K562 (cell line): ENCODE measurements around the gene ZIC2. TPM values are rescaled to one million over a fixed set of nuclear protein-coding genes. Genes with fewer than 3 reads are reported as not detected.

ENCODE experiments used
- MAZ ChIP-seq, 2 experiments: fragments of 450-650 bp in 1 of 2; sonication (generic) in 1 of 2; formaldehyde crosslinking; IDR thresholded peaks in 1 of 2; conservative IDR thresholded peaks in 1 of 2; 2 replicates each; pipeline versions ENCODE4 v1.4.0 to v1.5.0; 2020; ENCODE audit warnings: mild to moderate bottlenecking in 1 of 2, missing genetic modification reagents in 1 of 2
- SIRT6 ChIP-seq: IDR thresholded peaks from one replicate; pipeline ENCODE4 v1.6.1; 2012; ENCODE audit warnings: low read depth, mild to moderate bottlenecking, control low read depth, inconsistent platforms, low read length, moderate library complexity
- TSC22D4 ChIP-seq: fragments of 450-650 bp; IDR thresholded peaks from 2 replicates; pipeline ENCODE4 v1.6.1; 2016; ENCODE audit warnings: missing genetic modification characterization, missing biosample characterization, control low read depth
- ZNF436 ChIP-seq: fragments of 250-450, 450-650 bp; sonication (Bioruptor Pico); formaldehyde crosslinking; IDR thresholded peaks from 2 replicates; pipeline ENCODE4 v1.7.0; 2020; ENCODE audit warnings: mild to moderate bottlenecking
- polyA plus RNA-seq, 8 experiments: library from polyadenylated mRNA; depleted of rRNA in 4 of 8; stranded (reverse) in 5 of 8; unstranded in 3 of 8; fragments of >200 nt; fragmentation: Nextera tagmentation in 2 of 8; fragmentation: Illumina TruSeq in 1 of 8; extraction: Ambion mirVana in 2 of 8; extraction: Trizol in 1 of 8; gene quantifications; 2 replicates each; pipeline versions ENCODE4 v1.2.1 to v1.2.3, GENCODE V29; 2011 to 2014; ENCODE audit warnings: inconsistent platforms in 1 of 8, missing spikeins in 1 of 8
- total RNA-seq, 7 experiments: library from RNA; depleted of rRNA in 6 of 7; stranded (reverse); fragments of >200 nt in 6 of 7; fragmentation: Illumina TruSeq in 2 of 7; extraction: Trizol in 2 of 7; gene quantifications; 2 replicates each; pipeline versions ENCODE4 v1.2.1 to v1.2.3, GENCODE V29; 2011 to 2021; ENCODE audit warnings: low replicate concordance in 1 of 7
- TF ChIP-seq, protein P1 (sequence below): fragments of 200-600 bp; sonication (generic); IDR thresholded peaks from one replicate; pipeline ENCODE4 v1.6.1; 2012; ENCODE audit warnings: mild to moderate bottlenecking, low read depth, low read length, inconsistent platforms
- TF ChIP-seq, protein P2 (sequence below): fragments of 250-450 bp; sonication (Bioruptor Pico); IDR thresholded peaks from 2 replicates; pipeline ENCODE4 v1.4.0; 2020; ENCODE audit warnings: mild to moderate bottlenecking, moderate library complexity
- TF ChIP-seq, protein P3 (sequence below): fragments of 450-650 bp; IDR thresholded peaks from 2 replicates; pipeline ENCODE4 v1.6.1; 2016; ENCODE audit warnings: missing biosample characterization, missing genetic modification characterization

The ZIC2 gene
- total and polyA plus RNA-seq, 9 of the 15 experiments (the other 6 are each of a cell fraction or from before 2014, with no cell fraction given), result 1.8 to 18.0 (median 4.5) TPM

DNA sequence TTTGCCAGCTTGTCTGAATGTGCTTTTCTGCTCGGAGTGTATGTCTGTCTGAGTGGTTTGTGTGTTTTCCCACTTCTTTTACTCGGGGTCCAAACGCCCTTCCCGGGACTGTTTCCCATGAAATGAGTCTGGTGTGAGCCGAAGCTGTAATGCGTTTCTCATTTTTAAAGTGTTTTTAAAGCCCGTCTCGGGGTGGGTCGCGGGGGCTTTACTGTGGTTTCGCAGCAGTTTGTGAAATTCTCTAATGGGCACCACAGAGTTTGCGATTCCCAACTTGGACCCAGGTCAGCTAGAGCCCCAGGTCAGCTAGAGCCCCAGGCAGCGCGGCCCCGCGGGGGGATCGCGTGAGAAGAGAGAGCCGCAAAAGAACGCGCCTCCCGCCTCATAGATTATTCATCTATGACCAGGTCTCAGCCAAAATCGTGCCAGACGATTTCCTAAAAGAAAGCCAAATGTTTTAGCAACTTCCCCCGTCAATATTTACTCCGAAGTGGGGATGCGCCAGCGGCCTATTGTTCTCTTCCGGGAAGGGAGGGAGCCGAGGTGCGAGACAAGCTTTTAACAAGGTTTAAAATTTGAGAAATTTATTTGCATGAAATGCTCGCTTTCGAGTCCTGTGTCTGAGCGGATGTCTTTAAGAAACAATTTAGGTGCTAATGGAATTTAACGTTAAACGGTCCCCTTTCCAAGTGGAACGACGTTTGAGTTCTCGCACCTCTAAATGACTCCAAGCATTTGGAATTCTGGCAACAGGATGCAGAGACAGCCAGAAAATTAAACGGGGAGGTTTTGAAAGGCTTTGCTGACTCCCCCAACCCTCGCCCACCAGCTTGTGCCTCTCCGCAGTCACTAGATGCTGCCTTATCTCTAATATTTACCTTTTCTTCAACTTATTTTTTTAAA is 2.2 kb downstream of the ZIC2 start (continued):
- TF ChIP-seq ZNF436 (CRISPR knock-in tag) (no peak), MAZ (CRISPR knock-in tag; conservative IDR thresholded peaks at IDR 0.05 in 1 of 2, IDR thresholded peaks at IDR 0.05 in 1 of 2) (no peak), TSC22D4 (tag) (no peak), SIRT6 (no peak)
- TF ChIP-seq, protein P1, sequence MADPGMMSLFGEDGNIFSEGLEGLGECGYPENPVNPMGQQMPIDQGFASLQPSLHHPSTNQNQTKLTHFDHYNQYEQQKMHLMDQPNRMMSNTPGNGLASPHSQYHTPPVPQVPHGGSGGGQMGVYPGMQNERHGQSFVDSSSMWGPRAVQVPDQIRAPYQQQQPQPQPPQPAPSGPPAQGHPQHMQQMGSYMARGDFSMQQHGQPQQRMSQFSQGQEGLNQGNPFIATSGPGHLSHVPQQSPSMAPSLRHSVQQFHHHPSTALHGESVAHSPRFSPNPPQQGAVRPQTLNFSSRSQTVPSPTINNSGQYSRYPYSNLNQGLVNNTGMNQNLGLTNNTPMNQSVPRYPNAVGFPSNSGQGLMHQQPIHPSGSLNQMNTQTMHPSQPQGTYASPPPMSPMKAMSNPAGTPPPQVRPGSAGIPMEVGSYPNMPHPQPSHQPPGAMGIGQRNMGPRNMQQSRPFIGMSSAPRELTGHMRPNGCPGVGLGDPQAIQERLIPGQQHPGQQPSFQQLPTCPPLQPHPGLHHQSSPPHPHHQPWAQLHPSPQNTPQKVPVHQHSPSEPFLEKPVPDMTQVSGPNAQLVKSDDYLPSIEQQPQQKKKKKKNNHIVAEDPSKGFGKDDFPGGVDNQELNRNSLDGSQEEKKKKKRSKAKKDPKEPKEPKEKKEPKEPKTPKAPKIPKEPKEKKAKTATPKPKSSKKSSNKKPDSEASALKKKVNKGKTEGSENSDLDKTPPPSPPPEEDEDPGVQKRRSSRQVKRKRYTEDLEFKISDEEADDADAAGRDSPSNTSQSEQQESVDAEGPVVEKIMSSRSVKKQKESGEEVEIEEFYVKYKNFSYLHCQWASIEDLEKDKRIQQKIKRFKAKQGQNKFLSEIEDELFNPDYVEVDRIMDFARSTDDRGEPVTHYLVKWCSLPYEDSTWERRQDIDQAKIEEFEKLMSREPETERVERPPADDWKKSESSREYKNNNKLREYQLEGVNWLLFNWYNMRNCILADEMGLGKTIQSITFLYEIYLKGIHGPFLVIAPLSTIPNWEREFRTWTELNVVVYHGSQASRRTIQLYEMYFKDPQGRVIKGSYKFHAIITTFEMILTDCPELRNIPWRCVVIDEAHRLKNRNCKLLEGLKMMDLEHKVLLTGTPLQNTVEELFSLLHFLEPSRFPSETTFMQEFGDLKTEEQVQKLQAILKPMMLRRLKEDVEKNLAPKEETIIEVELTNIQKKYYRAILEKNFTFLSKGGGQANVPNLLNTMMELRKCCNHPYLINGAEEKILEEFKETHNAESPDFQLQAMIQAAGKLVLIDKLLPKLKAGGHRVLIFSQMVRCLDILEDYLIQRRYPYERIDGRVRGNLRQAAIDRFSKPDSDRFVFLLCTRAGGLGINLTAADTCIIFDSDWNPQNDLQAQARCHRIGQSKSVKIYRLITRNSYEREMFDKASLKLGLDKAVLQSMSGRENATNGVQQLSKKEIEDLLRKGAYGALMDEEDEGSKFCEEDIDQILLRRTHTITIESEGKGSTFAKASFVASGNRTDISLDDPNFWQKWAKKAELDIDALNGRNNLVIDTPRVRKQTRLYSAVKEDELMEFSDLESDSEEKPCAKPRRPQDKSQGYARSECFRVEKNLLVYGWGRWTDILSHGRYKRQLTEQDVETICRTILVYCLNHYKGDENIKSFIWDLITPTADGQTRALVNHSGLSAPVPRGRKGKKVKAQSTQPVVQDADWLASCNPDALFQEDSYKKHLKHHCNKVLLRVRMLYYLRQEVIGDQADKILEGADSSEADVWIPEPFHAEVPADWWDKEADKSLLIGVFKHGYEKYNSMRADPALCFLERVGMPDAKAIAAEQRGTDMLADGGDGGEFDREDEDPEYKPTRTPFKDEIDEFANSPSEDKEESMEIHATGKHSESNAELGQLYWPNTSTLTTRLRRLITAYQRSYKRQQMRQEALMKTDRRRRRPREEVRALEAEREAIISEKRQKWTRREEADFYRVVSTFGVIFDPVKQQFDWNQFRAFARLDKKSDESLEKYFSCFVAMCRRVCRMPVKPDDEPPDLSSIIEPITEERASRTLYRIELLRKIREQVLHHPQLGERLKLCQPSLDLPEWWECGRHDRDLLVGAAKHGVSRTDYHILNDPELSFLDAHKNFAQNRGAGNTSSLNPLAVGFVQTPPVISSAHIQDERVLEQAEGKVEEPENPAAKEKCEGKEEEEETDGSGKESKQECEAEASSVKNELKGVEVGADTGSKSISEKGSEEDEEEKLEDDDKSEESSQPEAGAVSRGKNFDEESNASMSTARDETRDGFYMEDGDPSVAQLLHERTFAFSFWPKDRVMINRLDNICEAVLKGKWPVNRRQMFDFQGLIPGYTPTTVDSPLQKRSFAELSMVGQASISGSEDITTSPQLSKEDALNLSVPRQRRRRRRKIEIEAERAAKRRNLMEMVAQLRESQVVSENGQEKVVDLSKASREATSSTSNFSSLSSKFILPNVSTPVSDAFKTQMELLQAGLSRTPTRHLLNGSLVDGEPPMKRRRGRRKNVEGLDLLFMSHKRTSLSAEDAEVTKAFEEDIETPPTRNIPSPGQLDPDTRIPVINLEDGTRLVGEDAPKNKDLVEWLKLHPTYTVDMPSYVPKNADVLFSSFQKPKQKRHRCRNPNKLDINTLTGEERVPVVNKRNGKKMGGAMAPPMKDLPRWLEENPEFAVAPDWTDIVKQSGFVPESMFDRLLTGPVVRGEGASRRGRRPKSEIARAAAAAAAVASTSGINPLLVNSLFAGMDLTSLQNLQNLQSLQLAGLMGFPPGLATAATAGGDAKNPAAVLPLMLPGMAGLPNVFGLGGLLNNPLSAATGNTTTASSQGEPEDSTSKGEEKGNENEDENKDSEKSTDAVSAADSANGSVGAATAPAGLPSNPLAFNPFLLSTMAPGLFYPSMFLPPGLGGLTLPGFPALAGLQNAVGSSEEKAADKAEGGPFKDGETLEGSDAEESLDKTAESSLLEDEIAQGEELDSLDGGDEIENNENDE, result no peak
- TF ChIP-seq, protein P2, sequence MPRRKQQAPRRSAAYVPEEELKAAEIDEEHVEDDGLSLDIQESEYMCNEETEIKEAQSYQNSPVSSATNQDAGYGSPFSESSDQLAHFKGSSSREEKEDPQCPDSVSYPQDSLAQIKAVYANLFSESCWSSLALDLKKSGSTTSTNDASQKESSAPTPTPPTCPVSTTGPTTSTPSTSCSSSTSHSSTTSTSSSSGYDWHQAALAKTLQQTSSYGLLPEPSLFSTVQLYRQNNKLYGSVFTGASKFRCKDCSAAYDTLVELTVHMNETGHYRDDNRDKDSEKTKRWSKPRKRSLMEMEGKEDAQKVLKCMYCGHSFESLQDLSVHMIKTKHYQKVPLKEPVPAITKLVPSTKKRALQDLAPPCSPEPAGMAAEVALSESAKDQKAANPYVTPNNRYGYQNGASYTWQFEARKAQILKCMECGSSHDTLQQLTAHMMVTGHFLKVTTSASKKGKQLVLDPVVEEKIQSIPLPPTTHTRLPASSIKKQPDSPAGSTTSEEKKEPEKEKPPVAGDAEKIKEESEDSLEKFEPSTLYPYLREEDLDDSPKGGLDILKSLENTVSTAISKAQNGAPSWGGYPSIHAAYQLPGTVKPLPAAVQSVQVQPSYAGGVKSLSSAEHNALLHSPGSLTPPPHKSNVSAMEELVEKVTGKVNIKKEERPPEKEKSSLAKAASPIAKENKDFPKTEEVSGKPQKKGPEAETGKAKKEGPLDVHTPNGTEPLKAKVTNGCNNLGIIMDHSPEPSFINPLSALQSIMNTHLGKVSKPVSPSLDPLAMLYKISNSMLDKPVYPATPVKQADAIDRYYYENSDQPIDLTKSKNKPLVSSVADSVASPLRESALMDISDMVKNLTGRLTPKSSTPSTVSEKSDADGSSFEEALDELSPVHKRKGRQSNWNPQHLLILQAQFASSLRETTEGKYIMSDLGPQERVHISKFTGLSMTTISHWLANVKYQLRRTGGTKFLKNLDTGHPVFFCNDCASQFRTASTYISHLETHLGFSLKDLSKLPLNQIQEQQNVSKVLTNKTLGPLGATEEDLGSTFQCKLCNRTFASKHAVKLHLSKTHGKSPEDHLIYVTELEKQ, result no peak
- TF ChIP-seq, protein P3, sequence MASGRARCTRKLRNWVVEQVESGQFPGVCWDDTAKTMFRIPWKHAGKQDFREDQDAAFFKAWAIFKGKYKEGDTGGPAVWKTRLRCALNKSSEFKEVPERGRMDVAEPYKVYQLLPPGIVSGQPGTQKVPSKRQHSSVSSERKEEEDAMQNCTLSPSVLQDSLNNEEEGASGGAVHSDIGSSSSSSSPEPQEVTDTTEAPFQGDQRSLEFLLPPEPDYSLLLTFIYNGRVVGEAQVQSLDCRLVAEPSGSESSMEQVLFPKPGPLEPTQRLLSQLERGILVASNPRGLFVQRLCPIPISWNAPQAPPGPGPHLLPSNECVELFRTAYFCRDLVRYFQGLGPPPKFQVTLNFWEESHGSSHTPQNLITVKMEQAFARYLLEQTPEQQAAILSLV, result no peak
